SH-SY5Y (cell line): Measurements from ENCODE around the gene DEFB132.

Experiments used
- GATA2 ChIP-seq: IDR thresholded peaks from 2 replicates; pipeline ENCODE4 v1.6.1; 2011; ENCODE audit warnings: mild to moderate bottlenecking, low read depth, low read length
- GATA3 ChIP-seq: IDR thresholded peaks from 2 replicates; pipeline ENCODE4 v1.6.1; 2011; ENCODE audit warnings: low read depth, mild to moderate bottlenecking, low read length, moderate library complexity

- TF ChIP-seq GATA2 (no peak), GATA3 (no peak)
Measured at GRCh38 chr20:295804-296203, 38.3 kb downstream of the DEFB132 start.
